A549 (cell line): Measurements from ENCODE around the gene BCO2. TPM values are rescaled to one million over a fixed set of nuclear protein-coding genes. Genes with fewer than 3 reads are reported as not detected.

Experiments
- ATAC-seq, 2 experiments: fragments of 200-7000 bp in 1 of 2; fragments of >200 bp in 1 of 2; cut with Nextera tagmentation in 1 of 2; cut with Tn5 transposase in 1 of 2; 3 replicates each; pipeline versions ENCODE4 v1.8.0 to v1.9.1; 2018 to 2020; ENCODE audit warnings: mild to moderate bottlenecking in 1 of 2, moderate library complexity in 1 of 2
- CTCF ChIA-PET: fragments of 300-600 bp; sonication (Branson Sonifier 250); formaldehyde crosslinking; extraction: SDS; loops from one replicate; lab custom pipeline; 2021; ENCODE audit warnings: antibody characterized with exemption, inconsistent platforms; lab: Yijun Ruan, JAX
- POLR2A ChIA-PET: fragments of 350-600 bp; formaldehyde crosslinking; extraction: SDS; loops from one replicate; lab custom pipeline; 2021; ENCODE audit warnings: antibody characterized with exemption, inconsistent platforms; lab: Yijun Ruan, JAX
- DNase-seq, 2 experiments: peaks; one replicate each; pipeline versions ENCODE4 v3.0.0 to v3.0.0-alpha.2; 2011 to 2016; ENCODE audit warnings: low read depth in 1 of 2, low spot score in 1 of 2
- FAIRE-seq: peaks from 2 replicates; lab custom pipeline; 2011; peaks lifted over from hg19 to GRCh38; lab: Jason Lieb, UNC
- H3K27ac ChIP-seq, 2 experiments: fragments of >200 bp; sonication (Bioruptor Twin); formaldehyde crosslinking; 3 replicates each; pipeline ENCODE4 v1.5.1; 2016 to 2017
- H3K4me1 ChIP-seq: fragments of >200 bp; sonication (Bioruptor Twin); formaldehyde crosslinking; 3 replicates; pipeline ENCODE4 v1.6.1; 2016
- H3K4me2 ChIP-seq: fragments of >200 bp; sonication (Bioruptor Twin); formaldehyde crosslinking; 3 replicates; pipeline ENCODE4 v1.6.1; 2016
- H3K4me3 ChIP-seq: fragments of >200 bp; sonication (Bioruptor Twin); formaldehyde crosslinking; 3 replicates; pipeline ENCODE4 v1.5.1; 2016
- H3K9me3 ChIP-seq: fragments of >200 bp; sonication (Bioruptor Twin); formaldehyde crosslinking; 3 replicates; pipeline ENCODE4 v1.6.1; 2016
- CBX2 ChIP-seq: fragments of 200-600 bp; sonication (generic); IDR thresholded peaks from 2 replicates; pipeline ENCODE4 v1.6.1; 2016; ENCODE audit warnings: low read depth, mild to moderate bottlenecking, borderline replicate concordance
- CHD2 ChIP-seq: fragments of 150-350 bp; IDR thresholded peaks from 2 replicates; pipeline ENCODE4 v1.6.1; 2014; ENCODE audit warnings: low read length; ENCODE audit not compliant: partially characterized antibody
- CHD4 ChIP-seq: fragments of 200-600 bp; sonication (generic); IDR thresholded peaks from 2 replicates; pipeline ENCODE4 v1.6.1; 2016; ENCODE audit warnings: antibody characterized with exemption, mild to moderate bottlenecking, borderline replicate concordance
- EHF ChIP-seq: fragments of 250-450 bp; sonication (Bioruptor Pico); IDR thresholded peaks from 2 replicates; pipeline ENCODE4 v1.5.0; 2020; ENCODE audit warnings: mild to moderate bottlenecking
- EP300 ChIP-seq, 2 experiments: fragments of >200 bp; sonication (Bioruptor Twin); formaldehyde crosslinking; IDR thresholded peaks; 2 replicates in 1 of 2; 3 replicates in 1 of 2; pipeline ENCODE4 v1.6.1; 2016 to 2017
- ESRRA ChIP-seq: fragments of 150-350 bp; IDR thresholded peaks from 2 replicates; pipeline ENCODE4 v1.6.1; 2014; ENCODE audit warnings: mild to moderate bottlenecking, low read length, borderline replicate concordance
- FOSB ChIP-seq: fragments of 250-450 bp; sonication (Bioruptor Pico); IDR thresholded peaks from 2 replicates; pipeline ENCODE4 v1.5.0; 2020; ENCODE audit warnings: mild to moderate bottlenecking, moderate library complexity
- FOSL2 ChIP-seq, 2 experiments: fragments of 450-650 bp in 1 of 2; fragments of >200 bp in 1 of 2; sonication (Bioruptor Twin) in 1 of 2; formaldehyde crosslinking; IDR thresholded peaks; 2 replicates each; pipeline versions ENCODE4 v1.5.0 to v1.6.1; 2016 to 2020; ENCODE audit warnings: mild to moderate bottlenecking in 1 of 2, moderate library complexity in 1 of 2
- HDAC2 ChIP-seq: fragments of 200-600 bp; sonication (generic); IDR thresholded peaks from 2 replicates; pipeline ENCODE4 v1.6.1; 2016
- HEYL ChIP-seq: fragments of 250-450 bp; sonication (Bioruptor Pico); IDR thresholded peaks from 2 replicates; pipeline ENCODE4 v1.8.0; 2021; ENCODE audit warnings: mild to moderate bottlenecking, moderate library complexity
- HOXA7 ChIP-seq: fragments of 250-450 bp; sonication (Bioruptor Pico); IDR thresholded peaks from 2 replicates; pipeline ENCODE4 v1.5.0; 2020; ENCODE audit warnings: mild to moderate bottlenecking, moderate library complexity
- KDM5A ChIP-seq: fragments of 200-600 bp; sonication (generic); IDR thresholded peaks from 2 replicates; pipeline ENCODE4 v1.6.1; 2016; ENCODE audit warnings: antibody characterized with exemption, mild to moderate bottlenecking
- NR3C1 ChIP-seq: fragments of >200 bp; sonication (Bioruptor Twin); formaldehyde crosslinking; IDR thresholded peaks from 3 replicates; pipeline ENCODE4 v1.6.1; 2017
- PHF8 ChIP-seq: fragments of 200-600 bp; sonication (generic); IDR thresholded peaks from 2 replicates; pipeline ENCODE4 v1.6.1; 2016; ENCODE audit warnings: low read depth, mild to moderate bottlenecking, antibody characterized with exemption, moderate library complexity, borderline replicate concordance
- POLR2A ChIP-seq: IDR thresholded peaks from 2 replicates; pipeline ENCODE4 v1.6.1; 2012; ENCODE audit warnings: mild to moderate bottlenecking, low read length
- RCOR1 ChIP-seq: fragments of 150-350 bp; IDR thresholded peaks from 2 replicates; pipeline ENCODE4 v1.6.1; 2014; ENCODE audit warnings: antibody characterized with exemption, low read length, low read depth
- RFX5 ChIP-seq: fragments of 450-650 bp; IDR thresholded peaks from 2 replicates; pipeline ENCODE4 v1.7.1; 2014; ENCODE audit warnings: antibody characterized with exemption, mild to moderate bottlenecking, moderate library complexity
- SREBF2 ChIP-seq: fragments of 450-650 bp; IDR thresholded peaks from 2 replicates; pipeline ENCODE4 v1.6.1; 2014; ENCODE audit warnings: mild to moderate bottlenecking, moderate library complexity
- TFCP2L1 ChIP-seq: fragments of 250-450 bp; sonication (Bioruptor Pico); IDR thresholded peaks from 2 replicates; pipeline ENCODE4 v1.5.0; 2021; ENCODE audit warnings: mild to moderate bottlenecking
- ZC3H11A ChIP-seq: fragments of 450-650 bp; IDR thresholded peaks from 2 replicates; pipeline ENCODE4 v1.6.1; 2014; ENCODE audit warnings: antibody characterized with exemption, mild to moderate bottlenecking
- ZFP36 ChIP-seq: fragments of 450-650 bp; IDR thresholded peaks from 2 replicates; pipeline ENCODE4 v1.6.1; 2014; ENCODE audit warnings: borderline replicate concordance; ENCODE audit not compliant: partially characterized antibody
- ZNF302 ChIP-seq: fragments of 250-450 bp; sonication (Bioruptor Pico); IDR thresholded peaks from 2 replicates; pipeline ENCODE4 v1.9.0; 2021; ENCODE audit warnings: inconsistent platforms, mild to moderate bottlenecking, moderate library complexity
- WGBS: methylation state at CpG from one replicate; pipeline ENCODE4 v1.1.6; 2017; ENCODE audit errors: missing lambda C conversion rate; 5-methylcytosine and 5-hydroxymethylcytosine counted together
- polyA plus RNA-seq, 4 experiments: library from polyadenylated mRNA; depleted of rRNA in 3 of 4; stranded (reverse); fragments of >200 nt; fragmentation: RNase III in 1 of 4; extraction: RNeasy Plus Mini Kit Qiagen cat#74134 plus additional on column Dnase treatment in 1 of 4; gene quantifications; 2 replicates in 3 of 4; 3 replicates in 1 of 4; pipeline ENCODE4 v1.2.3, GENCODE V29; 2011 to 2017
- TF ChIP-seq, protein P1 (sequence below): fragments of >200 bp; sonication (Bioruptor Twin); formaldehyde crosslinking; IDR thresholded peaks from 3 replicates; pipeline ENCODE4 v1.6.1; 2016
- TF ChIP-seq, protein P2 (sequence below): fragments of 150-350 bp; IDR thresholded peaks from 2 replicates; pipeline ENCODE4 v1.6.1; 2014; ENCODE audit warnings: low read depth, mild to moderate bottlenecking, low read length
- TF ChIP-seq, protein P3 (sequence below): IDR thresholded peaks from 2 replicates; pipeline ENCODE4 v1.6.1; 2012; ENCODE audit warnings: low read depth, borderline replicate concordance
- TF ChIP-seq, protein P4 (sequence below): fragments of 250-450 bp; sonication (Bioruptor Pico); IDR thresholded peaks from 2 replicates; pipeline ENCODE4 v1.5.0; 2021; ENCODE audit warnings: mild to moderate bottlenecking, moderate library complexity, borderline replicate concordance

Gene BCO2
- polyA plus RNA-seq, 2 of the 4 experiments (the other 2 are of a cell fraction): 1.3 to 1.9 TPM

DNA sequence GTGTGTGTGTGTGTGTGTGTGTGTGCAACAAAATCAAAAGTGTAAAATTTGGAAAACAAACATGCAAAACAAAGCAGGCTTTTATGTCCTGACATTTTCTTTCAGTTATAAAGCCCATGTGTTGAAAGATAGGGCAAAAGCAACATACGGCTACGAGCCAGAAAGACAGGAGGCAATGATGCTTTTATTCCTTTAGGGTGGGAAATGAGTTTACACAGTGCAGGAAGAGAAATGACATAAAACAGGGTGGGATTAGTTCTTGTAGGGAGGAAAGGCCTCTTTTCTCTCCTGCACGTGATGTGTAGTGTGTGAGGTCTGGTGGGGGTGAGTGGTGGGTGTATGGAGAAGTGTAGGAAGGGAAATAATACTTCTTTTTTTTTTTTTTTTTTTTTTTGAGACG is 40.8 kb upstream of the BCO2 start:
- Histone ChIP-seq H3K4me1 (peaks cover 3% of the 10 kb centered on the region; the same call in 2 of the 3 replicates), H3K27ac (no peak overlapping the region), H3K4me3 (no peak overlapping the region), H3K4me2 (no peak overlapping the region), H3K9me3 (no peaks in the 10 kb centered on the region)
- ChIA-PET CTCF (interaction anchor here (1.5 kb wide), 1 partner anchor 21 kb away, joined by 3 read pairs; no protein-coding TSS in a partner anchor), POLR2A (no interaction called here)
- ATAC-seq (no peak), DNase-seq (no peak), FAIRE-seq (no peak)
- TF ChIP-seq FOSL2 (IDR thresholded peaks at IDR 0.05) (no peak), FOSL2 (CRISPR knock-in tag; IDR thresholded peaks at IDR 0.05) (no peak), PHF8 (no peak), EP300 (IDR thresholded peaks at IDR 0.05) (no peak), RFX5 (no peak), TFCP2L1 (CRISPR knock-in tag) (no peak), HOXA7 (CRISPR knock-in tag) (no peak), CBX2 (no peak), ESRRA (no peak), CHD2 (no peak), ZFP36 (no peak), NR3C1 (no peak), FOSB (CRISPR knock-in tag) (no peak), CHD4 (no peak), RCOR1 (no peak), KDM5A (no peak), POLR2A (no peak), HDAC2 (no peak), HEYL (CRISPR knock-in tag) (no peak)
- TF ChIP-seq, protein P1, sequence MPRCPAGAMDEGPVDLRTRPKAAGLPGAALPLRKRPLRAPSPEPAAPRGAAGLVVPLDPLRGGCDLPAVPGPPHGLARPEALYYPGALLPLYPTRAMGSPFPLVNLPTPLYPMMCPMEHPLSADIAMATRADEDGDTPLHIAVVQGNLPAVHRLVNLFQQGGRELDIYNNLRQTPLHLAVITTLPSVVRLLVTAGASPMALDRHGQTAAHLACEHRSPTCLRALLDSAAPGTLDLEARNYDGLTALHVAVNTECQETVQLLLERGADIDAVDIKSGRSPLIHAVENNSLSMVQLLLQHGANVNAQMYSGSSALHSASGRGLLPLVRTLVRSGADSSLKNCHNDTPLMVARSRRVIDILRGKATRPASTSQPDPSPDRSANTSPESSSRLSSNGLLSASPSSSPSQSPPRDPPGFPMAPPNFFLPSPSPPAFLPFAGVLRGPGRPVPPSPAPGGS: no peak
- WGBS: 92% methylated on average over 4 of the region's 4 CpGs

DNA sequence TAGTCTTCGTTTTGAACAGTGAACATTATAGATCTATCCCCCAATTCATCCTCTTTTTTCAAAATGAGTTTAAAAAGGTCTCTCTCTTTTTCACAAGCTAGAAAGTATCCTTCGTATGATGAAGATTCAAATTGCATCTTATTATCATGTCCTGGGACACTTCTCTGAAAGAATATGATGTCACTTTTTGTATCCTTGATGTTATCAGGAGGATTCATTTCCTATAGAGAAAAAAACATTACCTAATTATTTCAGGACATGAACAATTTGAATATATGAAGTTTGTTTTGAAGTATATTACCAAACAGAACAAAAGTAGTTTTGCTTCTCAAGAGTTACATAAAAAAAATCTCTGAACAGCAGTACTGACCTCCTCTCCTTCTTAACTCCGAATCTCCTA is 31.7 kb upstream of the BCO2 start:
- CTCF ChIA-PET: interaction anchor here (1.1 to 1.7 kb wide), 3 partner anchors 28 to 32 kb away, joined by 3 to 5 read pairs (median 4); partner anchors contain the start of gene BCO2
- no peak for DNase-seq
- TF ChIP-seq SREBF2 (no peak), FOSB (CRISPR knock-in tag) (no peak), ESRRA (no peak)
- TF ChIP-seq, protein P2, sequence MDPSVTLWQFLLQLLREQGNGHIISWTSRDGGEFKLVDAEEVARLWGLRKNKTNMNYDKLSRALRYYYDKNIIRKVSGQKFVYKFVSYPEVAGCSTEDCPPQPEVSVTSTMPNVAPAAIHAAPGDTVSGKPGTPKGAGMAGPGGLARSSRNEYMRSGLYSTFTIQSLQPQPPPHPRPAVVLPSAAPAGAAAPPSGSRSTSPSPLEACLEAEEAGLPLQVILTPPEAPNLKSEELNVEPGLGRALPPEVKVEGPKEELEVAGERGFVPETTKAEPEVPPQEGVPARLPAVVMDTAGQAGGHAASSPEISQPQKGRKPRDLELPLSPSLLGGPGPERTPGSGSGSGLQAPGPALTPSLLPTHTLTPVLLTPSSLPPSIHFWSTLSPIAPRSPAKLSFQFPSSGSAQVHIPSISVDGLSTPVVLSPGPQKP: no peak

DNA sequence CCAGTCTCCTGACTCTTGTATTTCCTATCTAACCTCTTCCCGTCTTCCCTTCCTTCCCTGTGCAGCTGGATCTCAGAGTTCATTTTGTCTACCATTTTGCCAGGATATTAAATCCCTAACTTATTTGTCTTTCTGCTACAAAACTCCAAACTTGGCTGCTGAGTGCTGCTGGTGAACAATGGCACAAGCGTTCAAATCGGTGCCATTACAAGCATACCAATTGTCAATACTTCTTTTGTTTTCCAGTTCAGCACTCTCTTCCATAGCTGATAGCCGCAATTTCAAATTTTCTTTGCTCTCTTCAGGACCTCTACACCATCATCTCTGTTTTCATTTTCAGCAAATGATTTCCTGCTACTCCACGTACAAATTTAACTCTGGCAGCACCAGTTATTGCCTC is 24.8 kb upstream of the BCO2 start:
- Histone ChIP-seq H3K9me3 (no peaks in the 10 kb centered on the region), H3K4me1 (peaks cover under 1% of the 10 kb centered on the region; the same call in 1 of the 3 replicates), H3K4me3 (no peak overlapping the region)
- ATAC-seq (no peak), FAIRE-seq (no peak)
- TF ChIP-seq ZC3H11A: no peak
- TF ChIP-seq EHF (CRISPR knock-in tag): no peak
- no peak for TF ChIP-seq NR3C1
- TF ChIP-seq ZFP36: no peak
- TF ChIP-seq, protein P3, sequence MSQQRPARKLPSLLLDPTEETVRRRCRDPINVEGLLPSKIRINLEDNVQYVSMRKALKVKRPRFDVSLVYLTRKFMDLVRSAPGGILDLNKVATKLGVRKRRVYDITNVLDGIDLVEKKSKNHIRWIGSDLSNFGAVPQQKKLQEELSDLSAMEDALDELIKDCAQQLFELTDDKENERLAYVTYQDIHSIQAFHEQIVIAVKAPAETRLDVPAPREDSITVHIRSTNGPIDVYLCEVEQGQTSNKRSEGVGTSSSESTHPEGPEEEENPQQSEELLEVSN: no peak
- TF ChIP-seq, protein P4, sequence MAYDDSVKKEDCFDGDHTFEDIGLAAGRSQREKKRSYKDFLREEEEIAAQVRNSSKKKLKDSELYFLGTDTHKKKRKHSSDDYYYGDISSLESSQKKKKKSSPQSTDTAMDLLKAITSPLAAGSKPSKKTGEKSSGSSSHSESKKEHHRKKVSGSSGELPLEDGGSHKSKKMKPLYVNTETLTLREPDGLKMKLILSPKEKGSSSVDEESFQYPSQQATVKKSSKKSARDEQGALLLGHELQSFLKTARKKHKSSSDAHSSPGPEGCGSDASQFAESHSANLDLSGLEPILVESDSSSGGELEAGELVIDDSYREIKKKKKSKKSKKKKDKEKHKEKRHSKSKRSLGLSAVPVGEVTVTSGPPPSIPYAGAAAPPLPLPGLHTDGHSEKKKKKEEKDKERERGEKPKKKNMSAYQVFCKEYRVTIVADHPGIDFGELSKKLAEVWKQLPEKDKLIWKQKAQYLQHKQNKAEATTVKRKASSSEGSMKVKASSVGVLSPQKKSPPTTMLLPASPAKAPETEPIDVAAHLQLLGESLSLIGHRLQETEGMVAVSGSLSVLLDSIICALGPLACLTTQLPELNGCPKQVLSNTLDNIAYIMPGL: no peak
- no peak for TF ChIP-seq ZNF302
- TF ChIP-seq, all 56 proteins: peak for 0
- 95% methylated on average over 5 of the region's 5 CpGs for WGBS
- DNase-seq: no peak
- H3K4me2 ChIP-seq: no peak overlapping the region
- CTCF ChIA-PET: interaction anchor here (1.6 kb wide), 1 partner anchor 25 kb away, joined by 6 read pairs; the partner anchor contains the start of gene BCO2
- H3K27ac ChIP-seq: no peak overlapping the region
- POLR2A ChIA-PET: no interaction called here

More for the DNA sequence above, 31.7 kb upstream of the BCO2 start:
- POLR2A ChIA-PET: no interaction called here
- H3K4me3 ChIP-seq: no peak overlapping the region
- ATAC-seq (no peak), FAIRE-seq (no peak)
- H3K4me2 ChIP-seq: no peak overlapping the region
- H3K4me1 ChIP-seq: no peaks in the 10 kb centered on the region
- 91% methylated on average over 3 of the region's 3 CpGs for WGBS
- no peak overlapping the region for H3K27ac ChIP-seq
- peaks cover 9% of the 10 kb centered on the region; the same call in 2 of the 3 replicates for H3K9me3 ChIP-seq
